ENCODE measurements around the gene CABP4.
A peak's percentile ranks its signal among the peaks of the same experiment; 100 is the strongest.

The CABP4 gene

DNA sequence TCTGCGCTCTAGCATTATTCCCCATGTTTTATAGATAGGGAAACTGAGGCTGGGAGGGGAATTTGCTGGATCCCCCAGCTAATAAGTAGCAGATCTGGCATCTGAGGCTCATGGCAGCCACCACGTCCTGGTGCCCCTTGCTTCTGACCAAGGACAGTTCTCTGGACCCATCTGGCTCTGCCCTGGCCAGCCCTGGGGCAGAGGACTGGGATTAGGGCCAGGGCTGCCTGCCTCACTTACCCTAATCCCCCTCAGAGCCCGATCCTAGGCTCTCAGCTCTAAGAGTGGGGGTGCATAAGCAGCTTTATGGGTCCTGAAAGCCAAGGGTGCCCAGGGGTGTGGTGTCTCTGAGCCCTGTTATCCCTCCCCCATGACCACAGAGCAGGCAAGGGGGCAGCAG lies at the start of gene CABP4:
Gene CABP4 (plus strand): TSS at position 301 of the 400 bp plus-strand sequence. CDS start 70 bp downstream, at position 371.
- H3K4me3 ChIP-seq (ENCODE audit: low read length), result no peak within 1 kb of the TSS
- TF ChIP-seq ZNF274 (IDR thresholded peaks at IDR 0.05; ENCODE audit: low read depth, low read length), result no peak

DNA sequence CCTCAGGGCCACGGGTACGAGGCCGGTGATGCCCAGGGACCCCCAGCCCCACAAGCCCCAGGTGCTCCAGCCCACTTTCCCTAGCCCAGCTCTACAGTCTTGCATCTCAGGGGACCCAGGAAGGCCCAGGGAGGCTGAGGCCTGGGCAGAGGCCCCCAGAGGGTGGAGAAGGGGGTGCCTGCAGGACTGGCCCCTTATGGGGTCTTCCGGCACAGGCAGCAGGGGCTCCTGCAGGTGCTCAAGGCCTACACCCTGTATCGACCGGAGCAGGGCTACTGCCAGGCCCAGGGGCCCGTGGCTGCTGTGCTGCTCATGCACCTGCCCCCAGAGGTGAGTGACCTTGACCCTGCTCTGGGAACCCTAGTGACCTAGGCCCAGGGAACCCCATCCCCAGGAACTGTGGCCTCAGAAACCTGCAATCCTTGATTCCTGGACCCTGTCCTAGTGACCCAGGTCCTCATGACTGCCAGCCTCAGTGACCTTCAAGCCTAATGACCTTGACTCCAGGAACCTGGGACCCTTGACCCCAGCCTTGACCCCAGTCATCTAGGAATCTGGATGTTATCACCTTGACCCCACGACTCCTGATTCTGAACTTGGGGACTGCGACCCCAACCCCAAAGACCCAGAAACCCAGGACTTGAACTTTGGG lies 49.3 kb upstream of the CABP4 start:
- H3K4me3 ChIP-seq (ENCODE audit: low read length), result no peak overlapping the region

DNA sequence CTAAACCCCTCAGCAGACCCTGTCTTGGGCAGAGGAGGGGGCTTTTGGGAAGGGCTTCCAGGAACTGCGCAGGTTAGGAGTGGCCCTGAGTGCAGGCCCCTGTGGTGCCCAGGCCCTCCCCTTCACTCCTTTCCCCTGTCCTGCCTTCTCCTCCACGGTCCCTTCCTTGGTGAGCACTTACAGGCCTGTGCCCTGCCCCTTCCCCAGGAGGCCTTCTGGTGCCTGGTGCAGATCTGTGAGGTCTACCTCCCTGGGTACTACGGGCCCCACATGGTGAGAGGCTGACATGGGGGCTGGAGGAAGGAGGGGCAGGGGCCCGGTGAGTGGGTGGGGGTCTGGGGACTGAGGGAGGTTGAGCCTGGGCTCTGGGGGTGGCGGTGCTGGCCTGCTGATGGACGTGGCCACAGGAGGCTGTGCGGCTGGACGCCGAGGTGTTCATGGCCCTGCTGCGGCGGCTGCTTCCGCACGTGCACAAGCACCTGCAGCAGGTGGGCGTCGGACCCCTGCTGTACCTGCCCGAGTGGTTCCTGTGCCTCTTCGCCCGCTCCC lies 48.7 kb upstream of the CABP4 start:
- no peak overlapping the region for H3K4me3 ChIP-seq (ENCODE audit: low read length)
- no peak for TF ChIP-seq ZNF274 (IDR thresholded peaks at IDR 0.05; ENCODE audit: low read depth, low read length)

More for the DNA sequence above, 49.3 kb upstream of the CABP4 start:
- no peak for TF ChIP-seq ZNF274 (IDR thresholded peaks at IDR 0.05; ENCODE audit: low read depth, low read length)

DNA sequence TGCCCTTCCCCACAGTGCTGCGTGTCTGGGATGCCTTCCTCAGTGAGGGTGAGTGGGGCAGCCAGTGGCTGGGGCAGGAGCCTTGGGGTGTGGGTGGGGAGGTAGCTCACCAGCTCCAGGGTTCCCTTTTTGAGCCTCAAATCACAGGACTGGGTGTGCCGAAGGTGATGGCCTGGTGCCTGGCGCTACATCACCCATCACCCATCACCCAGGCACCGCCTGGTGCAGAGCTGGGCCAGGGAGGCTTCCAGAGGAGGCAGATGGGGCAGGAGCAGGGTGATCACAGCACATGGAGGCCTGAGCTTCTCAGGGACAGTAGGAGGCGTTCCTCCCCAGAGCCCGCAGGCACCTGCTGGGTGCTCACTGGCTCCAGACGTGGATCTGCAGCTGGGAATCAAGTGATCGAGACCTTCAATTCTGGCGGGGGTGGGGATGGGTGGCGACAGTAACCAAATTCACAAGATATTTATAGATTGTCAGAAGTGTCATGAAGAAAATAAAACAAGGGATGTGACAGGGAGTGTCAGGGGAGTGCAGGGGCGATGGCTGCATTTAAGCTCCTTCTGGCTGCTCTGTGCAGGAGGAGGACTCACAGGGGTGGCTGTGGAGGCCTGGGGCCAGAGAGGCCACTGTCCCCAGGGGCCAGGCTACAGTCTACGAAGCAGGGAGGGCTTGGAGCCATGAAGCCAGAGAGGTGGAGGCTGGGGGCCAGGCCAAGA lies 48.0 kb upstream of the CABP4 start:
- H3K4me3 ChIP-seq (ENCODE audit: low read length), result no peak overlapping the region
- TF ChIP-seq ZNF274 (IDR thresholded peaks at IDR 0.05; ENCODE audit: low read depth, low read length), result no peak

DNA sequence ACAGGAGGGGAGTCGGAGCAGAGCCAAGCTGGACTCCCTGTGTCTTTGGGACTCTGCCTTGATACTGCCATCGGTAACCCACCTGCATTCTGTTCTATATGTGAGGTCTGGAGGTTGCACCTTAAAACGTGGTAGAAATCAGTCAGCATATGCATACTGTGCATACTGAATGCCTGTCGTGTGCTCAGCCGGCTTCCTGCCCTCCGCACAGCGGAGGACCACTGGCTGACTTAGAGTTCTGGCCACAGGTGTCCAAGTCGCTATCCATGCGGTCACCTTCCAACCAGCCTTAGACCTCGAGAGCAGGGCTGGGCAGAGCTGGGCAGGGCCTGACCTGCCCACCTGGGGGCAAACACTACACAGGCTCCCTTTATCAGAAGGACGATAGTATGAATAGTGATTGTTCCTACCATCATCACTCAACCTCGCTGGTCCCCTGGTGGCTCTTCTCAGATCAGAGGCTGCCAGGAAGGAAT lies 47.4 kb upstream of the CABP4 start:
- no peak for TF ChIP-seq ZNF274 (IDR thresholded peaks at IDR 0.05; ENCODE audit: low read depth, low read length)
- H3K4me3 ChIP-seq (ENCODE audit: low read length), result no peak overlapping the region

DNA sequence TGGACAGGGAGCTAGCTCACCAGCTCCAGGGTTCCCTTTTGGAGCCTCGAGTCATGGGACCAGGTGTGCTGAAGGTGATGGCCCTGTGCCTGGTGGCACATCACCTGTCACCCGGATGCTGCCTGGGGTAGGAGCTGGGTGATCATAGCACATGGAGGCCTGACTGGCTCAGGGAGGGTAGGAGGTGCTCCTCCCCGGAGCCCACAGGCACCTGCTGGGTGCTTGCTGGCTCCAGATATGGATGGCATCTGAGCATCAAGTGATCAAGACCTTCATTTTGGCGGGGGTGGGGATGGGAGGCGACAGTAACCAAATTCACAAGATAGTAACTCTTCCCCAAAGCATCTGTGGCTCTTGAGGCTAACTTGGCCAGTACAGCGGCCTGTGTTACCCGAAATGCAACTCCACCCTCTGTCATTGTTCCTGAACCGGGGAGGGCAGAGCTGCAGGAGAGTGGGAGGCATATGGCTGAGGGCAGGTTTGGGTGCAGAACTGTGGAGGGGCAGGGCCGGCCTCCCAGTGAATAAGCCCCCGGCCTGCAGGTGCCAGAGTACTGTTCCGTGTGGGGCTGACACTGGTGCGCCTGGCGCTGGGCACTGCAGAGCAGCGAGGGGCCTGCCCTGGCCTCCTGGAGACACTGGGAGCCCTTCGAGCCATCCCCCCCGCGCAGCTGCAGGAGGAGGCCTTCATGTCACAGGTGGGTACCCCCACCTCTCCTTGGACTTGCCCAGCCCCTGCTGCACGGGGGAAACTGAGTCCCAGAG lies 46.5 kb upstream of the CABP4 start:
- H3K4me3 ChIP-seq (ENCODE audit: low read length), result no peak overlapping the region; the same call in 1 of the 2 replicates
- TF ChIP-seq ZNF274 (IDR thresholded peaks at IDR 0.05; ENCODE audit: low read depth, low read length), result no peak

DNA sequence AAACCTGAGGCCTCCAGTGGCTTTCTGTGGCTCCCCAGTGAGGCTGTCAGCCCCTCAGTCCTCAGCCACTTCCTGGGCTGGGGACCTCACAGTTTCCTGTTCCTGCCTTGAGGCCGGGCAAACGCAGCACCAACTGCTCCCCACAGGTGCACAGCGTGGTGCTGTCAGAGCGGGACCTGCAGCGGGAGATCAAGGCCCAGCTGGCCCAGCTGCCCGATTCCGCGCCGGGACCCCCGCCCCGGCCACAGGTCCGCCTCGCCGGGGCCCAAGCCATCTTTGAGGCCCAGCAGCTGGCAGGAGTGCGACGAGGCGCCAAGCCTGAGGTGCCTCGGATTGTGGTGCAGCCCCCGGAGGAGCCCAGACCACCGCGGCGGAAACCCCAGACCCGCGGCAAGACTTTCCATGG lies 45.9 kb upstream of the CABP4 start:
- no peak for TF ChIP-seq ZNF274 (IDR thresholded peaks at IDR 0.05; ENCODE audit: low read depth, low read length)
- H3K4me3 ChIP-seq (ENCODE audit: low read length), result peak overlapping the region; percentile 39; the same call in 1 of the 2 replicates

DNA sequence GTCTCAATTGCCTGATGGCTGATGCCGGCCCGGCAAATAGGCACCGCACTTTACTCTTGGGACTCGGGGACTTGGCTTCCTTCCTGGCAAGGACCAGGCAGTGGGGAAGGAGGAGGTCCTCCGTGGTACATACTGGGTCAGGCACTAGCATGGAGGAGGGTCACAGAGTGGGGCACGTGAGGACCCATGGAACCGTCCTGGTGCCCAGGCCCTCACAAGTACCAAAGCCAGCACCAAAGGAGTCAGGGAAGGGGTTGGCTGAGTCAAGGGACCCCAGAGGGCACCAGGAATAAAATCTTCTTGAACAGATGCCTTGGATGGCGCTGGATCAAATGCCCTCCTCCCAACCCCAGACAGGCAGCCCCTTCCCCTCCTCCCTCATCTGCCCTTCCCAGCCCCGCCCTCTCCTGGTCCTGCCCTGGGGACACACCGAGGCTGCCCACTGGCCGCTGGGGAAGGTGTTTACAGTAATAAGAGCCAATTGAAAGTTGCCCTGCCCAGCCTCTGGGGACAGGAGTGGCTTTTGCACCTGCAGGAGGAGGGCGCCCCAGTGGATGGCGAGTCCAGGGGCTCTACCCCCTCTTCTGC lies 45.3 kb upstream of the CABP4 start:
- peak overlapping the region; percentile 39; the same call in 1 of the 2 replicates for H3K4me3 ChIP-seq (ENCODE audit: low read length)
- no peak for TF ChIP-seq ZNF274 (IDR thresholded peaks at IDR 0.05; ENCODE audit: low read depth, low read length)

DNA sequence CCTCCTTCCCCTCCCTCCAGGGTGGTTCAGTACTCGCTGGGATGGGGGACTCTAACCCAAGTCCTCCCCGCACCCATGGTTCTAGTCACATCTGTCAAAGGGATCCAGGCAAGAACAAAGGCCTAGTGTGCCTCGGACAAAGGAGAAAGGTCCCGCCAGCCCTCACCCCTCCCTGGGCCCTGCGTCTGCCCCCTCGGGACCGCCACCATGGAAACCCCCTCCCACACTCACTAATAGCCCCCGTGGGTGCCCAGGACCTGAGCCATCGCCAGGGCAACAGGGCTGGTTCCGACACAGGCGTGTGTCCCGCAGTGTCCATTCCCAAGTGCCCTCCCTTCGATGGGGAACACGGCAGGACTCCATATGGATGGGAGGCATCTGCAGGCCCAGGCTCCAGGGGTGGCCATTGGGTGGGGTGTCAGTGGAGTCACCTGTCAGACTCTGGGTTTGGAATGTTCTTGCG lies 44.8 kb upstream of the CABP4 start:
- no peak overlapping the region for H3K4me3 ChIP-seq (ENCODE audit: low read length)
- no peak for TF ChIP-seq ZNF274 (IDR thresholded peaks at IDR 0.05; ENCODE audit: low read depth, low read length)

DNA sequence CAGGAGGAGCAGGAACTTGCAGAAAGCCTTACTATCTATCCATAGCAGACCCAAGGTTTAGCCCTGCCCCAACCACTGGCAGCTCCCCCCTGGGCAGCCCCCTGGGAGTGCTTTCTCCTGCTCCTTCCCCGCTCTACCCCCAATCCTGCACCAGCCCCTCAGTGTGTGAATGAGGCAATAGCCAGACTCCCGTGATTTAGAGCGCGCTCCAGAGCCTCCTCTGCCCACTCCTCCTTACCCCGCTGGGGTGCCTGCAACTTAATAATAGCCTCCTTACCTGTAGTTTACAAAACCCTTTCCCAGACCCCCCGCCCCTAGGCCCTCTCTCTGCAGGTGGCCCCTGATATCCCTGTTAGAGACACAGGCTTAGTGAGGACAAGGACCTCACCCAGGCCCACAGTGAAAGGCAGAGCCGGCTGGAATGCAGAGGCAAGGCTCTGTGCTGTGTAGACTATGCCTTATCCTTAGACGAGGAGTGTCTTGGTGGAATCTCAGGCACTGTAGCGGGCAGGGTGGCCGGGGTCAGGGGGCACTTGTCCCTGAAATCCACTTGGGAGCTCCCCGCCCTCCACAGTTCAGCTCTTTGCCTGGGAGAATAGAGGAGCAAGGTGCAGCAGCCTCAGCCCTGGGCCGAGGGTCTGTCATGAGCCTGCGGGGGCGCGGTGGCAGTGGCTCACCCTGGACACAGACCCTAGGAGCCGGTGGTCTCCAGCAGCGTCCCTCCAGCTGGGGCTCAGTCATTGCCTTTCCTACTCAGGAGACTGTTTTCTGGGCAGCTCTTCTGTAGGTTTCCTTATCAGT lies 44.0 kb upstream of the CABP4 start:
- TF ChIP-seq ZNF274 (IDR thresholded peaks at IDR 0.05; ENCODE audit: low read depth, low read length), result no peak

DNA sequence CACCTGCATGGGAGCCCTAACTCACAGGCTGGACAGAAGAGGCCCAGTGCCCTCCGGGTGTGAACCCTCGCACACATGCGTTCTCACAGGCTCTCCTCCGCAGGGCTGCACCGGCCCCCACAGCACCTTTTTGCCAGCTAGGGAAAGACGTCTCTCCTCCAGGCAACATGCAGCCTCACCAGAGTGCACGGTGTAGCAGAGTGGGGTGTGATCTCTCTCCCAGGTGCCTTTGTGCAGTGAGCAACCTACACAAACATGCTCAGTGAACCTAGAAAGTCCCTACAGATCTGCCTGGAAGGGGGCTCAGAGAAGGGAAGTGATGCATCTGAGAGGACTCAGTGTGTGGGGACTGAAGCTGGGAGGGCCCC lies 43.4 kb upstream of the CABP4 start:
- no peak overlapping the region for H3K4me3 ChIP-seq (ENCODE audit: low read length)
- no peak for TF ChIP-seq ZNF274 (IDR thresholded peaks at IDR 0.05; ENCODE audit: low read depth, low read length)

More for the DNA sequence above, 44.0 kb upstream of the CABP4 start:
- no peak overlapping the region for H3K4me3 ChIP-seq (ENCODE audit: low read length)

DNA sequence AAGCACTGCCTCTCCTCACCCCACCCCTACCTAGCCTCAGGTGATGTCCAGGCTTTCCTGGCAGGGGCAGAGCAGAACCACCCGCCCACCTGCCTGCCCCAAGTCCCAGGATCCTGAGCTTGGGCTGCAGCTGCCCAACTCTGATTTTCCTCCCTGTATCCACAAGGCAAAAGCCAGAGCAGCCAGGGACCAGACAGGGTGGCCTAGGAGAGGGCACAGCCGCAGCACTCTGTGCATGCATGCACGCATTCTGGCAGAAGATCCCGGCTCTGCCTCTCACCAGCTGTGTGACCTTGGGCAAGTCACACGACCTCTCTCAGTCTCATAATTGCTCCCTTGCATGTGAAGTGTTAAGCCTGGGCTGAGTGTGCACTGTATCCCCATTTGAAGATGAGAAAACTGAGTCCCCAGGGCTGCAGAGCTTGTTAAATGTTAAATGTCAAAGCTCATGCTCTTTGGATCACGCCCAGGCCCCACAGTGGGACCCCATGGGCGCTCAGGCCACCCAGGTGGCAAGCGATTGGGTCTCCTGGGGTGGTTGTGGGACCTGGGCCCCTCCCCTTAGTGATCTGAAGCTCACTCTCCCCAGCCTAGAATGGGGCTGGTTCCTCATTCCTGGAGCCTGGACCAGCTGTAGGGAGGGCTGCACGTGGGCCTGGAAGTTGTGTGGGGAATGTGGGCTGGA lies 42.5 kb upstream of the CABP4 start:
- TF ChIP-seq ZNF274 (IDR thresholded peaks at IDR 0.05; ENCODE audit: low read depth, low read length), result no peak
- no peak overlapping the region for H3K4me3 ChIP-seq (ENCODE audit: low read length)

All from GM08714 (cell line).